GM21717 (cell line): ENCODE results near the gene PRAC1.

Source experiments
- ATAC-seq: cut with Tn5 transposase; IDR thresholded peaks from one replicate; pipeline ENCODE4 v1.9.1; 2021; ENCODE audit warnings: mild to moderate bottlenecking, moderate library complexity; ENCODE audit not compliant: unreplicated experiment

PRAC1 gene

GRCh38 chr17:48747445-48748363 is 25.4 kb upstream of the PRAC1 start:
- no peak for ATAC-seq

- no peak for ATAC-seq
Observed at GRCh38 chr17:48746916-48747444, 24.7 kb upstream of the PRAC1 start.

GRCh38 chr17:48745381-48746275 is 23.3 kb upstream of the PRAC1 start:
- ATAC-seq = no peak

- no peak for ATAC-seq
Observed at GRCh38 chr17:48740537-48740936, 18.2 kb upstream of the PRAC1 start.

GRCh38 chr17:48738803-48739526 is 16.6 kb upstream of the PRAC1 start:
- no peak for ATAC-seq

- no peak for ATAC-seq
Observed at GRCh38 chr17:48738424-48738802, 16.1 kb upstream of the PRAC1 start.

GRCh38 chr17:48737330-48738043 is 15.2 kb upstream of the PRAC1 start:
- no peak for ATAC-seq

- ATAC-seq = no peak
Observed at GRCh38 chr17:48735062-48735351, 12.7 kb upstream of the PRAC1 start.

- ATAC-seq = no peak
Observed at GRCh38 chr17:48734333-48735061, 12.2 kb upstream of the PRAC1 start.

GRCh38 chr17:48733632-48734328 is 11.5 kb upstream of the PRAC1 start:
- no peak for ATAC-seq

- ATAC-seq = no peak
Observed at GRCh38 chr17:48732688-48733629, 10.6 kb upstream of the PRAC1 start.

GRCh38 chr17:48731355-48731754 is 9.0 kb upstream of the PRAC1 start:
- ATAC-seq = no peak

- ATAC-seq = no peak
Observed at GRCh38 chr17:48730240-48730550, 7.9 kb upstream of the PRAC1 start.

GRCh38 chr17:48729335-48730239 is 7.3 kb upstream of the PRAC1 start:
- ATAC-seq = no peak

- no peak for ATAC-seq
Observed at GRCh38 chr17:48728232-48729231, 6.2 kb upstream of the PRAC1 start, which contains the start of gene HOXB13. HOXB13 (minus strand) TSS chr17:48728750; CDS start chr17:48728593, 157 bp downstream.
